ENCODE measurements around the gene PFDN2. TPM values are rescaled to one million over a fixed set of nuclear protein-coding genes. Genes with fewer than 3 reads are reported as not detected.

Gene PFDN2
- total RNA-seq, 1 experiment from 2014 or later = 129 TPM

- TF ChIP-seq, protein P1, sequence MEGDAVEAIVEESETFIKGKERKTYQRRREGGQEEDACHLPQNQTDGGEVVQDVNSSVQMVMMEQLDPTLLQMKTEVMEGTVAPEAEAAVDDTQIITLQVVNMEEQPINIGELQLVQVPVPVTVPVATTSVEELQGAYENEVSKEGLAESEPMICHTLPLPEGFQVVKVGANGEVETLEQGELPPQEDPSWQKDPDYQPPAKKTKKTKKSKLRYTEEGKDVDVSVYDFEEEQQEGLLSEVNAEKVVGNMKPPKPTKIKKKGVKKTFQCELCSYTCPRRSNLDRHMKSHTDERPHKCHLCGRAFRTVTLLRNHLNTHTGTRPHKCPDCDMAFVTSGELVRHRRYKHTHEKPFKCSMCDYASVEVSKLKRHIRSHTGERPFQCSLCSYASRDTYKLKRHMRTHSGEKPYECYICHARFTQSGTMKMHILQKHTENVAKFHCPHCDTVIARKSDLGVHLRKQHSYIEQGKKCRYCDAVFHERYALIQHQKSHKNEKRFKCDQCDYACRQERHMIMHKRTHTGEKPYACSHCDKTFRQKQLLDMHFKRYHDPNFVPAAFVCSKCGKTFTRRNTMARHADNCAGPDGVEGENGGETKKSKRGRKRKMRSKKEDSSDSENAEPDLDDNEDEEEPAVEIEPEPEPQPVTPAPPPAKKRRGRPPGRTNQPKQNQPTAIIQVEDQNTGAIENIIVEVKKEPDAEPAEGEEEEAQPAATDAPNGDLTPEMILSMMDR (IDR thresholded peaks at IDR 0.05; ENCODE audit: unreplicated experiment) = no peak
Measured at GRCh38 chr1:161130266-161130665, 12.4 kb upstream of the PFDN2 start.

GRCh38 chr1:161128591-161129420 lies 11.0 kb upstream of the PFDN2 start:
- no peak for DNase-seq
- no peak overlapping the region for H3K27ac Mint-ChIP-seq (ENCODE audit: unreplicated experiment)
- CTCF ChIA-PET = interaction anchor here (0.6 to 1.3 kb wide), 2 partner anchors 11 to 152 kb away, joined by 3 to 6 read pairs; partner anchors contain the start of genes NIT1 and PFDN2
- no peak overlapping the region for H3K4me3 Mint-ChIP-seq (ENCODE audit: low read depth, unreplicated experiment)
- no TSS peak for BruUV-seq (replicated peaks)
- intact Hi-C loops (cut with micrococcal nuclease; ENCODE audit: unreplicated experiment) = no loop called here
- TF ChIP-seq, protein P1 (IDR thresholded peaks at IDR 0.05; ENCODE audit: unreplicated experiment) = no peak
- peaks cover 16% of the 10 kb centered on the region for H3K4me1 Mint-ChIP-seq (ENCODE audit: low read depth, unreplicated experiment)
- peaks cover 46% of the 10 kb centered on the region for H3K36me3 Mint-ChIP-seq (ENCODE audit: insufficient read depth, unreplicated experiment)
- no peaks in the 10 kb centered on the region for H3K9me3 Mint-ChIP-seq (ENCODE audit: low read depth, unreplicated experiment)
- no peaks in the 10 kb centered on the region for H3K27me3 Mint-ChIP-seq (ENCODE audit: unreplicated experiment)

More at GRCh38 chr1:161130266-161130665, 12.4 kb upstream of the PFDN2 start:
- Mint-ChIP-seq H3K36me3 (ENCODE audit: insufficient read depth, unreplicated experiment) (peaks cover 35% of the 10 kb centered on the region), H3K27ac (ENCODE audit: unreplicated experiment) (no peak overlapping the region), H3K27me3 (ENCODE audit: unreplicated experiment) (no peaks in the 10 kb centered on the region), H3K4me1 (ENCODE audit: low read depth, unreplicated experiment) (peaks cover 16% of the 10 kb centered on the region), H3K9me3 (ENCODE audit: low read depth, unreplicated experiment) (no peaks in the 10 kb centered on the region), H3K4me3 (ENCODE audit: low read depth, unreplicated experiment) (no peak overlapping the region)
- CTCF ChIA-PET = no interaction called here
- DNase-seq = no peak
- intact Hi-C loops (cut with micrococcal nuclease; ENCODE audit: unreplicated experiment) = loop anchor here (10.0 kb wide), 1 partner anchor 405 kb away; no protein-coding TSS in a partner anchor
- BruUV-seq (replicated peaks) = no TSS peak

GRCh38 chr1:161127649-161128048 lies 9.8 kb upstream of the PFDN2 start:
- Mint-ChIP-seq H3K4me3 (ENCODE audit: low read depth, unreplicated experiment) (no peak overlapping the region), H3K27ac (ENCODE audit: unreplicated experiment) (no peak overlapping the region), H3K9me3 (ENCODE audit: low read depth, unreplicated experiment) (no peaks in the 10 kb centered on the region), H3K4me1 (ENCODE audit: low read depth, unreplicated experiment) (peaks cover 16% of the 10 kb centered on the region), H3K27me3 (ENCODE audit: unreplicated experiment) (no peaks in the 10 kb centered on the region), H3K36me3 (ENCODE audit: insufficient read depth, unreplicated experiment) (peaks cover 57% of the 10 kb centered on the region)
- CTCF ChIA-PET = interaction anchor here (0.6 to 1.3 kb wide), 2 partner anchors 10 to 151 kb away, joined by 3 to 6 read pairs; partner anchors contain the start of genes NIT1 and PFDN2
- TF ChIP-seq, protein P1 (IDR thresholded peaks at IDR 0.05; ENCODE audit: unreplicated experiment) = no peak
- intact Hi-C loops (cut with micrococcal nuclease; ENCODE audit: unreplicated experiment) = no loop called here
- DNase-seq = no peak
- no TSS peak for BruUV-seq (replicated peaks)

DNA sequence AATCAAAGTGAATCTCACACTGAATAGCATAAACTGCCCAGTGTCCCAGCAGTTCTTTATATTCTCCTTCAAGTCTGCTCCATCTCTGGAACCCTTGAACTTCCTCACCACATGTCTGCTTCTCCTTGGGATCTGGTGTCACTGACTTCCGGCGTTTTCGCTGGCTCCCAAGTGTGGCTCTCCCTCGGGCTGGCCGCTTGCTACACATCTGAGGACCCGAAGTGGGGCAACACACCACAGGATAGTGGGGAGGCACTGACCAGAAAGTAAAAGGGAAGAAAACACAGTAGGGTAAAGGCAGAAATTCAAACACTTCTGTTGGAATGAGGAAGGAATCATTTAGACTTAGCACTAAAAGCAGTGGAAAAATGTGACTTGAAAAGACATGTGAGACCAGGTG lies 5.1 kb upstream of the PFDN2 start:
- TF ChIP-seq, protein P1 (IDR thresholded peaks at IDR 0.05; ENCODE audit: unreplicated experiment) = no peak
- no peak overlapping the region for H3K4me3 Mint-ChIP-seq (ENCODE audit: low read depth, unreplicated experiment)
- peaks cover 16% of the 10 kb centered on the region for H3K4me1 Mint-ChIP-seq (ENCODE audit: low read depth, unreplicated experiment)
- H3K27me3 Mint-ChIP-seq (ENCODE audit: unreplicated experiment) = no peaks in the 10 kb centered on the region
- peaks cover 84% of the 10 kb centered on the region for H3K36me3 Mint-ChIP-seq (ENCODE audit: insufficient read depth, unreplicated experiment)
- no TSS peak for BruUV-seq (replicated peaks)
- no peak for DNase-seq
- intact Hi-C loops (cut with micrococcal nuclease; ENCODE audit: unreplicated experiment) = no loop called here
- H3K27ac Mint-ChIP-seq (ENCODE audit: unreplicated experiment) = no peak overlapping the region
- H3K9me3 Mint-ChIP-seq (ENCODE audit: low read depth, unreplicated experiment) = no peaks in the 10 kb centered on the region
- CTCF ChIA-PET = no interaction called here

Data from Calu3 (cell line).